ENCODE measurements around the gene ZNF318.

- TF ChIP-seq CTCF (IDR thresholded peaks at IDR 0.05 in 8 of 11, conservative IDR thresholded peaks at IDR 0.05 in 3 of 11) (no peak), POLR2AphosphoS5 (IDR thresholded peaks at IDR 0.05) (no peak)
These were observed 43.6 kb upstream of the ZNF318 start for GRCh38 chr6:43413002-43413401.

Data from spleen (tissue), 7 donors.